C4-2B (cell line): ENCODE data around the gene PC.

ENCODE experiments used
- ZFX ChIP-seq: fragments of 450-650 bp; IDR thresholded peaks from 2 replicates; pipeline ENCODE4 v1.6.1; 2017
- TF ChIP-seq, protein P1 (sequence below): fragments of 450-650 bp; conservative IDR thresholded peaks from 2 replicates; pipeline ENCODE4 v1.5.1; 2017; ENCODE audit warnings: mild to moderate bottlenecking

DNA sequence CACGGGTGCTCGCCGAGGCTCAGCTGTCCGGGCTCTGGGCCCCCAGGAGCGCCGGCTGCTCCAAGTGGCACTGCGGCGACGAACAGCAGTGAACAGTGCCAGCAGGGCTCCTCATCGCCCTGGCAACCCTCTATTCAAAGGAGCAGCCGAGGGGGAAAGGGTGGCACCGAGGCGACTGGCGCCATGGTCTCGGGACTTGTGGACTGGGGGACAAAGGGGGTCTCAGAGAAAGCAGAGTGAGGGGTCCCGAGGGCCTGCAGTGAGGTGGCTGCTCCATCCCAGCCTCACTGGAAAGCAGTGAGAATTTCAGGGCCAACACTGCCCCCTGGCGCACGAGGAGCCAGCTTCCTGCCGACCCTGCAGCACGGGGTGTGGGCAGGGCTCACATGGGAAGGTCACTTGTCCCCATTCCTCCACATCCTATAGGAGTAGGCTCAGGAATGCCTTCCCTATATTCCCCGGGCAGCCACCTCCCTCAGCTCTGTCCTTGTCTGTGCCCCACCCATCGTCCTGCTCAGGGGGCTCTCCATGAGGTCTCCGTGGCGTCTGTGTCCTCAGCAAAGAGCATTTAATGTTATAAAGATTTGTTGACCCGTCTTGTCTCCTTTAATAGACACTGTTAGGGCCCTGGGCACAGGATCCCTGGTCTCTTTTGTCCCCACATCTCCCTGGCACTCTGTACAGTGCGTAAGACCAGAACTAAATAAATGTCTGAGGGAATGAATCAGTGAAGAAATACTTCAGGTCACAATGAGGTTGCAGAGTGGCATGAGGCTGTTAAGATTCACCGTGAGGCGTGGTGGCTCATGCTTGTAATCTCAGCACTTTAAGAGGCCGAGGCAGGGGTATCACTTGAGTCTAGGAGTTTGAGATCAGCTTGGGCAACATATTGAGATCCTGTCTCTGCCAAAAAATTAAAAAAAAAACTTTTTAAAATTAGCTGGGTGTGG lies 74.9 kb downstream of the PC start:
- TF ChIP-seq, protein P1, sequence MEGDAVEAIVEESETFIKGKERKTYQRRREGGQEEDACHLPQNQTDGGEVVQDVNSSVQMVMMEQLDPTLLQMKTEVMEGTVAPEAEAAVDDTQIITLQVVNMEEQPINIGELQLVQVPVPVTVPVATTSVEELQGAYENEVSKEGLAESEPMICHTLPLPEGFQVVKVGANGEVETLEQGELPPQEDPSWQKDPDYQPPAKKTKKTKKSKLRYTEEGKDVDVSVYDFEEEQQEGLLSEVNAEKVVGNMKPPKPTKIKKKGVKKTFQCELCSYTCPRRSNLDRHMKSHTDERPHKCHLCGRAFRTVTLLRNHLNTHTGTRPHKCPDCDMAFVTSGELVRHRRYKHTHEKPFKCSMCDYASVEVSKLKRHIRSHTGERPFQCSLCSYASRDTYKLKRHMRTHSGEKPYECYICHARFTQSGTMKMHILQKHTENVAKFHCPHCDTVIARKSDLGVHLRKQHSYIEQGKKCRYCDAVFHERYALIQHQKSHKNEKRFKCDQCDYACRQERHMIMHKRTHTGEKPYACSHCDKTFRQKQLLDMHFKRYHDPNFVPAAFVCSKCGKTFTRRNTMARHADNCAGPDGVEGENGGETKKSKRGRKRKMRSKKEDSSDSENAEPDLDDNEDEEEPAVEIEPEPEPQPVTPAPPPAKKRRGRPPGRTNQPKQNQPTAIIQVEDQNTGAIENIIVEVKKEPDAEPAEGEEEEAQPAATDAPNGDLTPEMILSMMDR = no peak; the same call in 1 of the 2 replicates
- no peak for TF ChIP-seq ZFX
